HG03439 (cell line): ENCODE measurements around the gene RBMX2.

Experiments
- ATAC-seq: cut with Tn5 transposase; IDR thresholded peaks from one replicate; pipeline ENCODE4 v1.9.1; 2021; ENCODE audit warnings: mild to moderate bottlenecking, moderate library complexity; ENCODE audit not compliant: unreplicated experiment

The RBMX2 gene

GRCh38 chrX:130444641-130445336, 43.0 kb downstream of the RBMX2 start:
- no peak for ATAC-seq

GRCh38 chrX:130446974-130447373, 45.2 kb downstream of the RBMX2 start:
- no peak for ATAC-seq
